ENCODE measurements around the gene HTRA3. TPM values are rescaled to one million over a fixed set of nuclear protein-coding genes. Genes with fewer than 3 reads are reported as not detected.

The HTRA3 gene
- total RNA-seq, 1 experiment from 2014 or later: 2.3 TPM

GRCh38 chr4:8320386-8320750, 50.8 kb downstream of the HTRA3 start:
- peak; percentile 82 for ATAC-seq
- H3K4me3 Mint-ChIP-seq: no peak overlapping the region
- peak; percentile 56 for DNase-seq (ENCODE audit: low spot score)
- no peaks in the 10 kb centered on the region; the same call in 1 of the 2 replicates for H3K27me3 Mint-ChIP-seq (ENCODE audit: low read depth)
- ChIA-PET CTCF (interaction anchor here (0.6 to 3.0 kb wide), 43 partner anchors 8 to 287 kb away, joined by 3 to 59 read pairs (median 5); partner anchors contain the start of genes HTRA3 and SH3TC1), POLR2A (no interaction called here)
- peaks cover 13% of the 10 kb centered on the region for H3K4me1 Mint-ChIP-seq
- 0 out of 2 replicates have a peak, but pooled peaks cover 2% of the 10 kb centered on the region for H3K36me3 Mint-ChIP-seq
- no peak overlapping the region for H3K27ac Mint-ChIP-seq
- peaks cover 8% of the 10 kb centered on the region for H3K9me3 Mint-ChIP-seq
- TF ChIP-seq E2F1 (CRISPR knock-in tag; IDR thresholded peaks at IDR 0.05) (no peak), USF2 (CRISPR knock-in tag; IDR thresholded peaks at IDR 0.05) (0 out of 2 replicates have a peak, but pooled peaks have one; percentile 21), CTCF (IDR thresholded peaks at IDR 0.05) (peak; percentile 30; the same call in 1 of the 2 replicates)

GRCh38 chr4:8321220-8321619, 51.7 kb downstream of the HTRA3 start:
- ATAC-seq: no peak
- Mint-ChIP-seq H3K9me3 (peaks cover 8% of the 10 kb centered on the region), H3K4me3 (no peak overlapping the region), H3K36me3 (0 out of 2 replicates have a peak, but pooled peaks cover 2% of the 10 kb centered on the region), H3K27ac (no peak overlapping the region), H3K27me3 (ENCODE audit: low read depth) (no peaks in the 10 kb centered on the region), H3K4me1 (peaks cover 4% of the 10 kb centered on the region)
- no peak for TF ChIP-seq ETV6 (CRISPR knock-in tag; IDR thresholded peaks at IDR 0.05)
- no peak for TF ChIP-seq ZNF317 (CRISPR knock-in tag; IDR thresholded peaks at IDR 0.05; ENCODE audit: borderline replicate concordance, low read depth)
- TF ChIP-seq ZNF138 (CRISPR knock-in tag; conservative IDR thresholded peaks at IDR 0.05): no peak
- no peak for TF ChIP-seq E2F5 (CRISPR knock-in tag; IDR thresholded peaks at IDR 0.05)
- no peak for TF ChIP-seq ZNF416 (CRISPR knock-in tag; IDR thresholded peaks at IDR 0.05)
- no peak for TF ChIP-seq RELA (CRISPR knock-in tag; IDR thresholded peaks at IDR 0.05; ENCODE audit: borderline replicate concordance)
- TF ChIP-seq ZNF396 (CRISPR knock-in tag; IDR thresholded peaks at IDR 0.05; ENCODE audit: borderline replicate concordance): no peak
- no peak for TF ChIP-seq ZNF532 (CRISPR knock-in tag; IDR thresholded peaks at IDR 0.05; ENCODE audit: borderline replicate concordance)
- TF ChIP-seq JAZF1 (CRISPR knock-in tag; IDR thresholded peaks at IDR 0.05): no peak
- no peak for TF ChIP-seq HMGA2 (CRISPR knock-in tag; IDR thresholded peaks at IDR 0.05)
- no peak for TF ChIP-seq NR3C1 (CRISPR knock-in tag; conservative IDR thresholded peaks at IDR 0.05; ENCODE audit: low read depth)
- DNase-seq (ENCODE audit: low spot score): no peak
- CTCF ChIA-PET: no interaction called here
- POLR2A ChIA-PET: no interaction called here
